IMR-90 (cell line): ENCODE results near the gene FAM32A.

ENCODE experiments used
- BHLHE40 ChIP-seq: fragments of 150-350 bp; IDR thresholded peaks from 2 replicates; pipeline ENCODE4 v1.6.1; 2016; ENCODE audit warnings: mild to moderate bottlenecking, low read depth, low read length
- CEBPB ChIP-seq: IDR thresholded peaks from 2 replicates; pipeline ENCODE4 v1.6.1; 2012; ENCODE audit warnings: low read depth, low read length, improper control_type of control experiment
- CTCF ChIP-seq: conservative IDR thresholded peaks from 2 replicates; pipeline ENCODE4 v1.5.1; 2012; ENCODE audit warnings: mild to moderate bottlenecking, low read depth, low read length, improper control_type of control experiment
- ELK1 ChIP-seq: fragments of 150-350 bp; IDR thresholded peaks from 2 replicates; pipeline ENCODE4 v1.6.1; 2016; ENCODE audit warnings: low read depth, mild to moderate bottlenecking, low read length, moderate library complexity, borderline replicate concordance
- FOS ChIP-seq: fragments of 150-350 bp; IDR thresholded peaks from 2 replicates; pipeline ENCODE4 v1.6.1; 2016; ENCODE audit warnings: low read depth, low read length
- MAFK ChIP-seq: IDR thresholded peaks from 2 replicates; pipeline ENCODE4 v1.6.1; 2012; ENCODE audit warnings: low read depth, low read length, improper control_type of control experiment
- MAZ ChIP-seq: IDR thresholded peaks from 2 replicates; pipeline ENCODE4 v1.6.1; 2012; ENCODE audit warnings: low read depth, mild to moderate bottlenecking, low read length, improper control_type of control experiment, moderate library complexity, borderline replicate concordance
- MXI1 ChIP-seq: IDR thresholded peaks from 2 replicates; pipeline ENCODE4 v1.6.1; 2012; ENCODE audit warnings: low read depth, mild to moderate bottlenecking, low read length, moderate library complexity, borderline replicate concordance
- POLR2A ChIP-seq: IDR thresholded peaks from 2 replicates; pipeline ENCODE4 v1.6.1; 2012; ENCODE audit warnings: mild to moderate bottlenecking, low read depth, low read length
- RAD21 ChIP-seq: IDR thresholded peaks from 2 replicates; pipeline ENCODE4 v1.6.1; 2012; ENCODE audit warnings: low read length, improper control_type of control experiment
- RCOR1 ChIP-seq: IDR thresholded peaks from 2 replicates; pipeline ENCODE4 v1.6.1; 2012; ENCODE audit warnings: mild to moderate bottlenecking, low read length, improper control_type of control experiment; ENCODE audit not compliant: insufficient replicate concordance
- SMC3 ChIP-seq: fragments of 150-350 bp; IDR thresholded peaks from 2 replicates; pipeline ENCODE4 v1.6.1; 2016; ENCODE audit warnings: low read depth, mild to moderate bottlenecking, antibody characterized with exemption, low read length, moderate library complexity
- TF ChIP-seq, protein P1 (sequence below): fragments of 150-350 bp; IDR thresholded peaks from 2 replicates; pipeline ENCODE4 v1.6.1; 2017; ENCODE audit warnings: mild to moderate bottlenecking, antibody characterized with exemption, low read length, low read depth

DNA sequence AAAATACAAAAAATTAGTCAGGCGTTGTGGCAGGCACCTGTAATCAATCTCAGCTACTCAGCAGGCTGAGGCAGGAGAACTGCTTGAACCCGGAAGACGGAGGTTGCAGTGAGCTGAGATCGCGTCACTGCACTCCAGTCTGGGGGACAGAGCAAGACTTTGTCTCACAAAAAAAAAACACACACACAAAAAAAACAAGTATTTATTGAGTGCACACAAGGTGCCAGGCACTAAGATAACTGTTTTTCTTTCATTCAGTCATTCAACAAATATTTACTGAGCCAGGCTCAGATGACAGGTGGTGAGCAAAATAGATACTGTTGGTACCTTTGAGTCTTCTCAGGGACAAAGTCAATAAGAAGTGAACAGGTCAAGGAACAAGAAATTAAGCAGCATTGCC is 18.2 kb upstream of the FAM32A start:
- no peak for TF ChIP-seq CTCF
- TF ChIP-seq POLR2A = no peak
- TF ChIP-seq MAZ = no peak
- TF ChIP-seq BHLHE40 = no peak
- TF ChIP-seq RAD21 = no peak
- no peak for TF ChIP-seq FOS
- TF ChIP-seq ELK1 = no peak
- TF ChIP-seq MXI1 = no peak
- no peak for TF ChIP-seq SMC3
- no peak for TF ChIP-seq CEBPB
- TF ChIP-seq RCOR1 = no peak
- TF ChIP-seq, protein P1, sequence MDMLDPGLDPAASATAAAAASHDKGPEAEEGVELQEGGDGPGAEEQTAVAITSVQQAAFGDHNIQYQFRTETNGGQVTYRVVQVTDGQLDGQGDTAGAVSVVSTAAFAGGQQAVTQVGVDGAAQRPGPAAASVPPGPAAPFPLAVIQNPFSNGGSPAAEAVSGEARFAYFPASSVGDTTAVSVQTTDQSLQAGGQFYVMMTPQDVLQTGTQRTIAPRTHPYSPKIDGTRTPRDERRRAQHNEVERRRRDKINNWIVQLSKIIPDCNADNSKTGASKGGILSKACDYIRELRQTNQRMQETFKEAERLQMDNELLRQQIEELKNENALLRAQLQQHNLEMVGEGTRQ = no peak
- no peak for TF ChIP-seq MAFK
